ENCODE results near the gene RAB40A. TPM values are rescaled to one million over a fixed set of nuclear protein-coding genes. Genes with fewer than 3 reads are reported as not detected.

Gene RAB40A
- total and polyA plus RNA-seq, 9 of the 15 experiments (the other 6 are each of a cell fraction or from before 2014, with no cell fraction given), result 0.07 to 0.15 (median 0.10) TPM; not detected in 3

DNA sequence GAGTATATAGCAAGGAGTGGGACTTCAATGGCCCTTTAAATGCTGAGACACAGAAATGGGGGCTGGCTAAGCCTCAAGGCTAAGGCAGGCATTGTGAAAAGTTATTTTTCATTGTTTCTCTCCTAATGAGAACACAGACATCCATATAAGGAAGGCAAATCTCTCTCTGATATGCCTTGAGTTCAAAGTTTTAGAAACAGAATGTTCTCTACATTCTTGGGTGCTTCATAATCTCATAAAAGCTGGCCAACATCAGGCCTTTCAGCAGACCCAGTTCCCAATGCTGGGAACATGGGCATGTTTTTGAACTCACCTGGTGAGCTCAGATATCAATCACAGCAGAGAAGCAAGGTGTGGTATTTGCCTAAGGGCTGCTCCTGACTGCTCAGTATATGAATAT, 19.4 kb upstream of the RAB40A start (continued):
- TF ChIP-seq FOS (IDR thresholded peaks at IDR 0.05; ENCODE audit: extremely low read depth, insufficient read length) (no peak), HDAC1 (IDR thresholded peaks at IDR 0.05) (no peak), BRD9 (IDR thresholded peaks at IDR 0.05; ENCODE audit: low read depth, partially characterized antibody) (no peak), ZNF280A (IDR thresholded peaks at IDR 0.05; ENCODE audit: low read depth, partially characterized antibody) (no peak)
- TF ChIP-seq, protein P1, sequence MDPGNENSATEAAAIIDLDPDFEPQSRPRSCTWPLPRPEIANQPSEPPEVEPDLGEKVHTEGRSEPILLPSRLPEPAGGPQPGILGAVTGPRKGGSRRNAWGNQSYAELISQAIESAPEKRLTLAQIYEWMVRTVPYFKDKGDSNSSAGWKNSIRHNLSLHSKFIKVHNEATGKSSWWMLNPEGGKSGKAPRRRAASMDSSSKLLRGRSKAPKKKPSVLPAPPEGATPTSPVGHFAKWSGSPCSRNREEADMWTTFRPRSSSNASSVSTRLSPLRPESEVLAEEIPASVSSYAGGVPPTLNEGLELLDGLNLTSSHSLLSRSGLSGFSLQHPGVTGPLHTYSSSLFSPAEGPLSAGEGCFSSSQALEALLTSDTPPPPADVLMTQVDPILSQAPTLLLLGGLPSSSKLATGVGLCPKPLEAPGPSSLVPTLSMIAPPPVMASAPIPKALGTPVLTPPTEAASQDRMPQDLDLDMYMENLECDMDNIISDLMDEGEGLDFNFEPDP (CRISPR knock-in tag; IDR thresholded peaks at IDR 0.05), result no peak

DNA sequence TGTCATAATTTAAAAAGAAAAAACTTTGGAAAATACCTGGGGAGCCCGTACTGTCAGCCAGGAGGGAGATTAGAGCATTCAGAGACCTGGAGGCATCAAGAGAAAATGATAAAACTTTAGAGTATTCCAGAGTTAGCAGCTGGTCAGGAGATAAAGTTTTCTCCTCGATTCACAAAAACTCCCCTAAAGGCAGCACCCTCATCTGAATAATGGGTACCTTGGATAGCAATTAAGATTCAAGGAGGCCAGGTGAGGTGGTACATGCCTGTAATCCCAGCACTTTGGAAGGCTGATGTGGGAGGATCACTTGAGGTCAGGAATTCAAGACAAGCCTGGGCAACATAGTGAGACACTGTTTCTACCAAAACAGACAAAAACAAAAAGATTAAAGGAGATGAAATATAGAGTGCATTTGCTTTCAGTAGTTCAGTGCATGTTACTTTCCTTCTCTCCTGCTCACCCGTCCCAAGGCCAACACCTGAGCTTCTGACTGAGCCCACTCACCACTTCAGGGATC, 18.6 kb upstream of the RAB40A start:
- CTCF ChIA-PET (ENCODE audit: low intra/inter-chr PET ratio), result no interaction called here
- H3K9ac ChIP-seq (ENCODE audit: insufficient read depth in 1 of 2, low read depth in 2 of 2, low read length in 2 of 2), result no peak overlapping the region
- H3K36me3 ChIP-seq (ENCODE audit: control insufficient read depth, insufficient read depth, low read length), result no peaks in the 10 kb centered on the region
- no peaks in the 10 kb centered on the region for H3K9me1 ChIP-seq (ENCODE audit: control insufficient read depth, insufficient read depth, low read length)
- no peak overlapping the region for H2AFZ ChIP-seq (ENCODE audit: low read depth, low read length)
- H3K4me2 ChIP-seq (ENCODE audit: insufficient read depth, low read length), result no peak overlapping the region
- TF ChIP-seq PHTF2 (CRISPR knock-in tag; IDR thresholded peaks at IDR 0.05) (no peak), MECOM (CRISPR knock-in tag; IDR thresholded peaks at IDR 0.05) (no peak), ELF4 (CRISPR knock-in tag; IDR thresholded peaks at IDR 0.05) (no peak)
- H3K4me1 ChIP-seq (replicated peaks in 1 of 2; ENCODE audit: control insufficient read depth in 2 of 2, insufficient read depth in 2 of 2, low read length in 2 of 2), result no peaks in the 10 kb centered on the region
- 0% methylated on average over 3 of the region's 3 CpGs for WGBS (ENCODE audit: insufficient coverage, low coverage, missing lambda C conversion rate)
- no peak for DNase-seq (ENCODE audit: extremely low read depth in 1 of 4, low spot score in 3 of 4)
- no peaks in the 10 kb centered on the region for H4K20me1 ChIP-seq (replicated peaks; ENCODE audit: control insufficient read depth, insufficient read depth, low read length)
- no peak overlapping the region for H3K27ac ChIP-seq (ENCODE audit: extremely low read depth, low read depth, low read length)
- H3K79me2 ChIP-seq (ENCODE audit: control insufficient read depth, insufficient read depth, low read length), result no peaks in the 10 kb centered on the region
- no peaks in the 10 kb centered on the region for H3K27me3 ChIP-seq (ENCODE audit: control insufficient read depth in 2 of 2, insufficient read depth in 2 of 2, low read length in 2 of 2)
- no peak for ATAC-seq
- intact Hi-C loops (cut with micrococcal nuclease), result no loop called here
- FAIRE-seq, result no peak
- H3K4me3 ChIP-seq, result no peak overlapping the region
- no TSS peak for BruUV-seq (replicated peaks)
- no peaks in the 10 kb centered on the region for H3K9me3 ChIP-seq (replicated peaks; ENCODE audit: control insufficient read depth, insufficient read depth, low read depth, low read length)
- in situ Hi-C loops (cut with MboI), result no loop called here
- POLR2A ChIA-PET, result no interaction called here

Measured in K562 (cell line).